ENCODE measurements around the gene ITGB2.

DNA sequence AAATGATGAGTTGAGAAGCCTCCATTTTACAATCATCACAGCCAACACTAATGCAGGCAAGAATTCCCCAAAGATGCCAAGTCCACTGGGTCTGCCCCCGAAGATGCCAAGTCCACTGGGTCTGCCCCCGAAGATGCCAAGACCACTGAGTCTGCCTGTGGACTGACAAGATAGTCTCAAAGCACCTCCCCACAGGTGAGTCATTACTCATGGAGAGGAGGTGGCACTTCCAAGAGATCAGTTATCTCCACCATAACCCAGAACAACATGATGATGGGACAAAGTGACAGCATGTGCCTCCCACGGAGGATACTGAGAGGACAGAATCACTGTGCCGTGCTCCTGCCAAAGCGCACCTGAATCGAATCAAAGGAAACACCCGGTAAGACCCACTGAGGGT lies 52.0 kb downstream of the ITGB2 start:
- no peak for TF ChIP-seq EZH2 (IDR thresholded peaks at IDR 0.05; ENCODE audit: low read length, missing control alignments)
- TF ChIP-seq, protein P1, sequence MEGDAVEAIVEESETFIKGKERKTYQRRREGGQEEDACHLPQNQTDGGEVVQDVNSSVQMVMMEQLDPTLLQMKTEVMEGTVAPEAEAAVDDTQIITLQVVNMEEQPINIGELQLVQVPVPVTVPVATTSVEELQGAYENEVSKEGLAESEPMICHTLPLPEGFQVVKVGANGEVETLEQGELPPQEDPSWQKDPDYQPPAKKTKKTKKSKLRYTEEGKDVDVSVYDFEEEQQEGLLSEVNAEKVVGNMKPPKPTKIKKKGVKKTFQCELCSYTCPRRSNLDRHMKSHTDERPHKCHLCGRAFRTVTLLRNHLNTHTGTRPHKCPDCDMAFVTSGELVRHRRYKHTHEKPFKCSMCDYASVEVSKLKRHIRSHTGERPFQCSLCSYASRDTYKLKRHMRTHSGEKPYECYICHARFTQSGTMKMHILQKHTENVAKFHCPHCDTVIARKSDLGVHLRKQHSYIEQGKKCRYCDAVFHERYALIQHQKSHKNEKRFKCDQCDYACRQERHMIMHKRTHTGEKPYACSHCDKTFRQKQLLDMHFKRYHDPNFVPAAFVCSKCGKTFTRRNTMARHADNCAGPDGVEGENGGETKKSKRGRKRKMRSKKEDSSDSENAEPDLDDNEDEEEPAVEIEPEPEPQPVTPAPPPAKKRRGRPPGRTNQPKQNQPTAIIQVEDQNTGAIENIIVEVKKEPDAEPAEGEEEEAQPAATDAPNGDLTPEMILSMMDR (conservative IDR thresholded peaks at IDR 0.05 in 1 of 2, IDR thresholded peaks at IDR 0.05 in 1 of 2; ENCODE audit: low read depth in 1 of 2, low read length in 2 of 2): no peak

Measured in fibroblast of lung (primary cell).